NCI-H82 treated with DMSO at 0.1 percent for 48 hours (cell line): ENCODE results near the gene MBD1.
"Not testable (repeated sequence)": the region's sequence is repeated elsewhere in the genome, so short reads cannot be mapped to it uniquely, and the experiment has no call there.

Experiments
- DNase-seq: peaks from one replicate; lab custom pipeline; 2025; ENCODE audit not compliant: unreplicated experiment; lab: John Stamatoyannopoulos, UW

MBD1 gene

DNA sequence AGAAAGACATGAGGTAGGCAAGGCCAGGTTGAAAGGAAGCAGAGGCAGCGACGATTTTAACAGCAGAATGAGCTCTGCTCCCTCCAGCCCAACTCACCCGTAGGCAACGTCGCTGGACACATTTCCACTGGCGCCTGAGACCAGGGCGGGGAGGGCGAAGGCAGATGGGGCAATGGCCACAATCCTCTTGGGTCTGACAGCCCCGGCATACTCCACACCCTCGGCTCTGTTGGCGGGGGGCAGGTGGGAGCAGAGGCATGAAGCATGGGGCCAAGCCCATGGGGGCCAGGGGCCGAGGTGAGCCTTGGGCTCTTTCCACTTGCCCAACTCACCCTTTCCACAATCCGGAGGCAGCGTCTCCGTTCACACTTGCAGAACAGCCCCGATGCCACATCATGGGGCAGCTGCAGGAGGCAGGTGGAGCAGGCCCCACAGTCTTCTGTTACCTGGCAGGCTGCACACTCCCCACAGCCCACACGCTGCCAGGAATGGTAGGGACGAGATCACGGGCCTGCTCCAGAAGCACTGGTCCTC, 5.8 kb downstream of the MBD1 start:
- DNase-seq = no peak

DNA sequence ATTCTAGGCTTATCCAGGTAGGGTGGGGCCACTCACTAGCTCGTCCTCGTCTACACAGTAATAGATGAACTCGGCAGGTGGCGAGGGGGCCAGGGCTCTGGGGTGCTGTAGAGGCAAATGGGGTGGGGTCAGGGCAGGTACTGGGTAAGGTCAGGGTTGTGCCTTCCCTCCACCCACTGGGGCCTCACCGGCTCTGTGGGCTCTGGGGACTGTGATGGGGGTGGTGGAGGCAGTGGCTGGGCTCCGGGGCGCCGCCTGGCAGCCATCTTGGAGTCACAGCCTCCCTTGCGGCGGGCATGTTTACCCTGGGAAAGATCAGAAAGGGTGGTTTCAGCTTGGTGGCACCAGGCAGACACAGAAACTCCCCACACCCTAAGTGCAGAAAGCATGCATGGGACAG, 6.4 kb downstream of the MBD1 start:
- DNase-seq = no peak

- no peak for DNase-seq
These were observed 7.3 kb downstream of the MBD1 start for GRCh38 chr18:50274044-50274442.

GRCh38 chr18:50273203-50274043, 7.9 kb downstream of the MBD1 start:
- no peak for DNase-seq

DNA sequence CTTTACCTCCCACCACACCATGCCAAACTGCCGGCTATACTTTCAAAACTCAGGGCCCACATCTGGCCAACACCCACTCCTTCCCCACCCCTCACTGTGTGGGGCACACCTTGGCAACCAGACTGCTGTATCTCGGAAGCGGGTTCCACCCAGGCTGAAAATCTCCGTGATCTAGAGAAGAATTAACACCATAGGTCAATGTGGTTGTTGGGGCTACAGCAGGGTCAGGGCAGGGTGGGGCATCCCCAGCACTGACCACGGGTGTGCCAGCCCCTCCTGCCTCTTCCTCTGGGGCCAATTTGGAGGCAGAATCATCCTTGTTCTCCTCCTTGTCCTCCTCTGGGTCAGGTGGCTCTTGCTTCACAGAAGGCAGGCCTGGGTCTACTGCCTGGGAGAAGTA, 8.8 kb downstream of the MBD1 start:
- no peak for DNase-seq

DNA sequence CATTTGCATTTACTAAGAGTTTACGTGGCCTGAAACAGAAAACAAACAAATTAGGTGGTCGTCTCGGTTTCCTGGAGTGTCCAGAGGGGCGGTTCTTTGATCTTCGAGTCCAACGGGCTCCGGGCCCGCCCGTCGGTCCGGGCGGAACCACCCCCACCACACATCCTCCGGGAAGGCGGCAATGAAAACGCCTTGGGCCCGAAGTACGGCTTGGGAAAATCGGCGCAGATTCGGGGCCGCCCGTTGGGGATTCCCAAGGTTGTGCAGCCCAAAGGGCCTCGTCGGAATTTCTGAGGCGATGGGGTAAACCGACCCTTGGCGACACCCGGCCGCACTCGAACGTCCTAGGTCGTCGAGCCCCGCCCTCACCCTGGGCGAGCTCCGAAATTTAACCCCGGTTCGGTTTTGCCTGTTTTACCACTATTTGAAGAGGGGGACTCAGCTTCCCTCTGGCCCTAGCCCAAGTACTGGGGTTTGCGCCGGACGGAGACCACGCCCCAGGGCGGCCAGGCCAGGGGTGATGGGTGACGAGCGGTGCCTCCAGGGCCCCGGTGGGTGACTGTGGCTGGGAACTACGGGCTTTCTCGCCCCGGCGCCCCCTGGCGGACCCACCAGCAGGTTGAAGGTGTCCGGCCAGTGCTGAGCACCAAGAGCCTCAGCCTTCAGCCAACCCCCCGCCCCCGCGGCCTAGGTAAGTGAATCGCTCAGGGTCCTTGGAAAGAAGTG, 13.1 kb downstream of the MBD1 start:
- DNase-seq = no peak

- DNase-seq = peak; percentile 64
These were observed 15.0 kb downstream of the MBD1 start, which contains the start of gene CFAP53 for GRCh38 chr18:50266248-50266704. TSS of gene CFAP53 (minus strand) at chr18:50266495. CDS start at chr18:50266404, 91 bp downstream.

GRCh38 chr18:50262977-50263376, 18.3 kb downstream of the MBD1 start:
- DNase-seq = no peak

- DNase-seq = no peak
These were observed 30.4 kb downstream of the MBD1 start for GRCh38 chr18:50250935-50251334.

DNA sequence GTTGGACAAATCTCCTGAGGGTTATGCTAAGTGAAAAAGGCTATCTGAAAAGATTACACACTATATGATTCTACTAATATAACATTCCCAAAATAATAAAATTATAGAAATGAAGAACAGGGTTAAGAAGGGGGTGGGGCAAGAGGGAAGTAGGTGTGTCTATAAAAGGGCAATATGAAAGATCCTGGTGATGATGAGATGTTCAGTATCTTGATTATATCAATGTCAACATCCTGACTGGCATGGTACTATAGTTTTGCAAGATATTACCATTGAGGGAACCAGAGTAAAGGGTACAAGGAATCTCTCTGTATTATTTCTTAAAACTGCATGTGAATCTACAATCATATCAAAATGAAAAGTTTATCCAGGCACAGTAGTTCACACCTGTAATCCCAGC, 31.7 kb downstream of the MBD1 start:
- no peak for DNase-seq

GRCh38 chr18:50247561-50247960, 33.8 kb downstream of the MBD1 start:
- DNase-seq = no peak

GRCh38 chr18:50241768-50242167, 39.6 kb downstream of the MBD1 start:
- DNase-seq = not testable (repeated sequence)

DNA sequence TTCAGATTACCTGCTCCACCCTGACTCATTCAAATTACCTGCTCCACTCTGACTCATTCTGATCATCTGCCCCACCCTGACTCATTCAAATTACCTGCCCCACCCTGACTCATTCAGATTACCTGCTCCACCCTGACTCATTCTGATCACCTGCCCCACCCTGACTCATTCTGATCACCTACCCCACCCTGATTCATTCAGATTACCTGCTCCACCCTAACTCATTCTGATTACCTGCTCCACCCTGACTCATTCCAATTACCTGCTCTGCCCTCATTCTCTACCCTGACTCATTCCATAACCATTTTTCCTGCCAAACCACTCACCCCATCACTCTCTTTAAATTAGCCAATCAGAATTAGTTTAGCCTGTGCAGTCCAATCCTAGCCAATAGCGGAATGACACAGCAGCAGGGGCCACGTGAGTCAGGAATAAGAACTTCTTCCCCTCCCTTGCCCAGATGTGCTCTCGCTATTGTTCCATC, 41.2 kb downstream of the MBD1 start:
- no peak for DNase-seq

DNA sequence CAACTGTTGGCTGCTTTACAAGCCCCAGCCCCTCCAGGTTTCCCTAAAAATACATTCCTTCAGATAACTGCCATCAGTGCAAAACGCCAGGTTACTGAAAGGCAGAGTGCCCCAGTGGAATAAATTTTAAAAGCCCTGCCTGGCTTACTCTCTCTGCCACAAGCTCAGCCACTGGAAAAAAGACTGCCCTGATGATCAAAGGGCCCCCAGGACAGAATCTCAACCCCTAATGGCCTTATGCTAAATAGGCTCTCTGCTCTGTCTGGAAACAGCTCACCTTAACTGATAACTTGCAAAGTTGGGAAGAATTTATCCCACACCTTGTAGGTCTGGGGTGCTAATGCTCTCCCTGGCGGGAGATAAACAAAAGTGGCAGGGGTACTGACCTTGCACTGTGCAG, 48.9 kb downstream of the MBD1 start:
- DNase-seq = no peak

- no peak for DNase-seq
These were observed 49.7 kb downstream of the MBD1 start for GRCh38 chr18:50231621-50232020.

GRCh38 chr18:50220249-50220648, 61.1 kb downstream of the MBD1 start:
- not testable (repeated sequence) for DNase-seq
